ENCODE data around the gene PCDHA8.

DNA sequence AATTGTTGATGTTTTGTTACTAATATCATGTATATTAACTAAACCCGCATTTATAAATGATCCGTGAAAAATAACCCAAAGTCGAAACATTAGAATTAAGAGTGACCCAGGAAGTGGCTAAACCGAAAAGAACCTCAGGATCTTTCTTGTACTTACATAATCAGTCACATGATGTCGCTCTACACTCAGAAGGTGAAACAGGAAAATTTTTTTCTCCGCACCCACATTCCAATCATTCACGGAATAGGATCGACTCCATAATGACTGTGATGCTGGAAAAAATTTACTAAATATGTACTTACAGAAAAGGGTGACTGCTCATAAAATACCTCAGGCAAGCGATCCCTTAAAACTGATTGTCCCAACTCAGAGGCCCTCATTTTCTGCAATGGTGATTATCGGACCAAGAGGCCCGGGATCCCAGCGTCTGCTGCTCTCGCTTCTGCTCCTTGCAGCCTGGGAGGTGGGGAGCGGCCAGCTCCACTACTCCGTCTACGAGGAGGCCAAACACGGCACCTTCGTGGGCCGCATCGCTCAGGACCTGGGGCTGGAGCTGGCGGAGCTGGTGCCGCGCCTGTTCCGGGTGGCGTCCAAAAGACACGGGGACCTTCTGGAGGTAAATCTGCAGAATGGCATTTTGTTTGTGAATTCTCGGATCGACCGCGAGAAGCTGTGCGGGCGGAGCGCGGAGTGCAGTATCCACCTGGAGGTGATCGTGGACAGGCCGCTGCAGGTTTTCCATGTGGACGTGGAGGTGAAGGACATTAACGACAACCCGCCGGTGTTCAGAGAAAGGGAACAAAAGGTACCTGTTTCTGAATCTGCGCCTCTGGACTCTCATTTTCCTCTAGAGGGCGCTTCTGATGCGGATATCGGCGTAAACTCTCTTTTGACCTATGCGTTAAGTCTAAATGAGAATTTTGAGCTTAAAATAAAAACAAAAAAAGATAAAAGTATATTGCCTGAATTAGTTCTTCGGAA, 34.4 kb downstream of the PCDHA8 start, which contains the start of gene PCDHA12:
- TF ChIP-seq, protein P1, sequence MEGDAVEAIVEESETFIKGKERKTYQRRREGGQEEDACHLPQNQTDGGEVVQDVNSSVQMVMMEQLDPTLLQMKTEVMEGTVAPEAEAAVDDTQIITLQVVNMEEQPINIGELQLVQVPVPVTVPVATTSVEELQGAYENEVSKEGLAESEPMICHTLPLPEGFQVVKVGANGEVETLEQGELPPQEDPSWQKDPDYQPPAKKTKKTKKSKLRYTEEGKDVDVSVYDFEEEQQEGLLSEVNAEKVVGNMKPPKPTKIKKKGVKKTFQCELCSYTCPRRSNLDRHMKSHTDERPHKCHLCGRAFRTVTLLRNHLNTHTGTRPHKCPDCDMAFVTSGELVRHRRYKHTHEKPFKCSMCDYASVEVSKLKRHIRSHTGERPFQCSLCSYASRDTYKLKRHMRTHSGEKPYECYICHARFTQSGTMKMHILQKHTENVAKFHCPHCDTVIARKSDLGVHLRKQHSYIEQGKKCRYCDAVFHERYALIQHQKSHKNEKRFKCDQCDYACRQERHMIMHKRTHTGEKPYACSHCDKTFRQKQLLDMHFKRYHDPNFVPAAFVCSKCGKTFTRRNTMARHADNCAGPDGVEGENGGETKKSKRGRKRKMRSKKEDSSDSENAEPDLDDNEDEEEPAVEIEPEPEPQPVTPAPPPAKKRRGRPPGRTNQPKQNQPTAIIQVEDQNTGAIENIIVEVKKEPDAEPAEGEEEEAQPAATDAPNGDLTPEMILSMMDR (conservative IDR thresholded peaks at IDR 0.05; ENCODE audit: low read depth, low read length): peak; percentile 67
- TF ChIP-seq EZH2phosphoT487 (IDR thresholded peaks at IDR 0.05; ENCODE audit: borderline replicate concordance, low read length) (no peak), EZH2 (IDR thresholded peaks at IDR 0.05; ENCODE audit: low read length, unreplicated experiment) (no peak)
